Measurements from ENCODE around the gene PALD1.

- no peak for TF ChIP-seq CTCF (IDR thresholded peaks at IDR 0.05)
- TF ChIP-seq POLR2A (IDR thresholded peaks at IDR 0.05): no peak
Measured at GRCh38 chr10:70584909-70585544, 106.5 kb downstream of the PALD1 start.

Measured in lower leg skin (tissue), 3 donors.